Panc1 (cell line): ENCODE measurements around the gene UNC5CL. TPM values are rescaled to one million over a fixed set of nuclear protein-coding genes. Genes with fewer than 3 reads are reported as not detected.

Experiments used
- ATAC-seq: fragments of 200-7000 bp; cut with Tn5 transposase; 2 replicates; pipeline ENCODE4 v1.9.1; 2020; ENCODE audit warnings: mild to moderate bottlenecking, moderate library complexity
- BruUV-seq: library from RNA; stranded (reverse); fragments of 400-500 nt; replicated peaks from 2 replicates; lab custom pipeline; 2021; lab: Mats Ljungman, UMichigan
- CTCF ChIA-PET: fragments of 300-600 bp; sonication (Branson Sonifier 250); formaldehyde crosslinking; loops from one replicate; lab custom pipeline; 2022; ENCODE audit warnings: antibody characterized with exemption; lab: Charles Lee
- POLR2A ChIA-PET: fragments of 300-600 bp; sonication (Branson Sonifier 250); formaldehyde crosslinking; loops from one replicate; lab custom pipeline; 2022; ENCODE audit warnings: antibody characterized with exemption; lab: Charles Lee
- DNase-seq: peaks from one replicate; pipeline ENCODE4 v3.0.0-alpha.2; 2010; ENCODE audit warnings: low read depth, low spot score
- H3K27ac ChIP-seq: 2 replicates; pipeline ENCODE4 v1.5.1; 2011; ENCODE audit warnings: mild to moderate bottlenecking, low read length, inconsistent platforms
- H3K27me3 ChIP-seq: fragments of 200-500 bp; sonication (Bioruptor generic); 2 replicates; pipeline ENCODE4 v1.6.0; 2014; ENCODE audit warnings: low read length, inconsistent platforms; ENCODE audit not compliant: control insufficient read depth, insufficient read depth
- H3K36me3 ChIP-seq: fragments of 200-500 bp; sonication (Bioruptor generic); 2 replicates; pipeline ENCODE4 v1.5.1; 2014; ENCODE audit warnings: inconsistent platforms, mild to moderate bottlenecking, low read length, moderate library complexity; ENCODE audit not compliant: control insufficient read depth, insufficient read depth
- H3K4me1 ChIP-seq: 2 replicates; pipeline ENCODE4 v1.5.1; 2011; ENCODE audit warnings: inconsistent platforms, mild to moderate bottlenecking, low read length, moderate library complexity; ENCODE audit not compliant: control insufficient read depth, insufficient read depth
- H3K4me3 ChIP-seq, 2 experiments: 2 replicates each; pipeline ENCODE4 v1.5.1; 2011 to 2012; ENCODE audit warnings: low read depth in 2 of 2, low read length in 2 of 2, mild to moderate bottlenecking in 2 of 2, inconsistent platforms in 1 of 2, moderate library complexity in 1 of 2
- H3K9me3 ChIP-seq: fragments of 200-500 bp; sonication (Bioruptor generic); 2 replicates; pipeline ENCODE4 v1.5.1; 2014; ENCODE audit warnings: low read depth, mild to moderate bottlenecking, inconsistent platforms, low read length, moderate library complexity; ENCODE audit not compliant: control insufficient read depth, insufficient read depth
- CTCF ChIP-seq: fragments of 450-650 bp; IDR thresholded peaks from 2 replicates; pipeline ENCODE4 v1.5.1; 2017; ENCODE audit warnings: mild to moderate bottlenecking
- POLR2AphosphoS5 ChIP-seq: IDR thresholded peaks from 2 replicates; pipeline ENCODE4 v1.6.1; 2012; ENCODE audit warnings: mild to moderate bottlenecking, low read depth, low read length, moderate library complexity
- REST ChIP-seq, 2 experiments: IDR thresholded peaks; 2 replicates each; pipeline ENCODE4 v1.6.1; 2011 to 2012; ENCODE audit warnings: low read depth in 2 of 2, control low read depth in 1 of 2, low read length in 1 of 2, mild to moderate bottlenecking in 1 of 2, moderate library complexity in 1 of 2; ENCODE audit not compliant: insufficient read depth in 1 of 2
- SIN3A ChIP-seq: IDR thresholded peaks from 2 replicates; pipeline ENCODE4 v1.6.1; 2012; ENCODE audit warnings: low read depth, mild to moderate bottlenecking, low read length, moderate library complexity, borderline replicate concordance; ENCODE audit not compliant: insufficient read depth
- TCF7L2 ChIP-seq: IDR thresholded peaks from 2 replicates; pipeline ENCODE4 v1.6.1; 2011; ENCODE audit warnings: mild to moderate bottlenecking, low read depth, low read length, inconsistent platforms
- in situ Hi-C: cut with HindIII; loops from 2 replicates; pipeline ENCODE4 v1.10.0; 2016; ENCODE audit warnings: low sequenced_read_pairs, low pct_unique_long_range_greater_than_20kb
- intact Hi-C: fragments of 100-400 bp; cut with micrococcal nuclease; formaldehyde crosslinking; loops from one replicate; pipeline ENCODE4 v1.10.0; 2022; ENCODE audit not compliant: unreplicated experiment
- total RNA-seq: library from RNA; stranded (reverse); gene quantifications from one replicate; pipeline ENCODE4 v1.2.1, GENCODE V29; 2021; ENCODE audit not compliant: unreplicated experiment

The UNC5CL gene
- total RNA-seq, 1 experiment from 2014 or later, result 0.36 TPM

- no TSS peak for BruUV-seq
- in situ Hi-C loops (no loop called here), intact Hi-C loops (no loop called here)
- Histone ChIP-seq H3K9me3 (no peaks in the 10 kb centered on the region), H3K36me3 (peaks cover 23% of the 10 kb centered on the region), H3K4me3 (no peak overlapping the region), H3K27ac (no peak overlapping the region), H3K4me1 (peaks cover 12% of the 10 kb centered on the region), H3K27me3 (no peaks in the 10 kb centered on the region)
- ChIA-PET CTCF (no interaction called here), POLR2A (no interaction called here)
- TF ChIP-seq TCF7L2 (no peak), SIN3A (no peak), CTCF (no peak), POLR2AphosphoS5 (no peak), REST (IDR thresholded peaks at IDR 0.05; ENCODE audit: insufficient read depth in 1 of 2, low read depth in 2 of 2, low read length in 1 of 2) (no peak)
- DNase-seq (no peak), ATAC-seq (no peak)
Measured at GRCh38 chr6:41079080-41079479, 40.1 kb upstream of the UNC5CL start.

GRCh38 chr6:41078101-41078500 lies 39.1 kb upstream of the UNC5CL start:
- ChIA-PET CTCF (no interaction called here), POLR2A (no interaction called here)
- in situ Hi-C loops (no loop called here), intact Hi-C loops (no loop called here)
- Histone ChIP-seq H3K27me3 (no peaks in the 10 kb centered on the region), H3K27ac (no peak overlapping the region), H3K4me1 (peaks cover 12% of the 10 kb centered on the region), H3K36me3 (peaks cover 19% of the 10 kb centered on the region), H3K4me3 (no peak overlapping the region), H3K9me3 (no peaks in the 10 kb centered on the region)
- BruUV-seq, result no TSS peak
- ATAC-seq (no peak), DNase-seq (no peak)
- TF ChIP-seq SIN3A (no peak), POLR2AphosphoS5 (no peak), REST (IDR thresholded peaks at IDR 0.05; ENCODE audit: insufficient read depth in 1 of 2, low read depth in 2 of 2, low read length in 1 of 2) (no peak), CTCF (no peak), TCF7L2 (no peak)
